ENCODE data around the gene PALM2AKAP2.

The PALM2AKAP2 gene

GRCh38 chr9:109779711-109780452, at the start of gene PALM2AKAP2:
Gene PALM2AKAP2 (plus strand): TSS chr9:109780198. CDS start chr9:109780489, 291 bp downstream.
- peak within 1 kb of the TSS; percentile 85 for H3K4me3 ChIP-seq (ENCODE audit: low read depth, low read length)
- in situ Hi-C loops (cut with HindIII; ENCODE audit: low sequenced_read_pairs) = no loop called here
- peak; percentile 28 for TF ChIP-seq CTCF (IDR thresholded peaks at IDR 0.05; ENCODE audit: low read depth, low read length, missing control alignments)

GRCh38 chr9:109730228-109730627, 49.8 kb upstream of the PALM2AKAP2 start:
- in situ Hi-C loops (cut with HindIII; ENCODE audit: low sequenced_read_pairs) = no loop called here
- TF ChIP-seq CTCF (IDR thresholded peaks at IDR 0.05; ENCODE audit: low read depth, low read length, missing control alignments) = no peak
- no peak overlapping the region for H3K4me3 ChIP-seq (ENCODE audit: low read depth, low read length)
- peak; percentile 31 for DNase-seq (ENCODE audit: low read depth)

More at GRCh38 chr9:109779711-109780452, at the start of gene PALM2AKAP2:
- DNase-seq (ENCODE audit: low read depth) = no peak

GRCh38 chr9:109733690-109734089, 46.3 kb upstream of the PALM2AKAP2 start:
- TF ChIP-seq CTCF (IDR thresholded peaks at IDR 0.05; ENCODE audit: low read depth, low read length, missing control alignments) = no peak
- H3K4me3 ChIP-seq (ENCODE audit: low read depth, low read length) = no peak overlapping the region
- DNase-seq (ENCODE audit: low read depth) = peak; percentile 27
- in situ Hi-C loops (cut with HindIII; ENCODE audit: low sequenced_read_pairs) = no loop called here

GRCh38 chr9:109734814-109735213, 45.2 kb upstream of the PALM2AKAP2 start:
- TF ChIP-seq CTCF (IDR thresholded peaks at IDR 0.05; ENCODE audit: low read depth, low read length, missing control alignments) = no peak
- in situ Hi-C loops (cut with HindIII; ENCODE audit: low sequenced_read_pairs) = no loop called here
- no peak for DNase-seq (ENCODE audit: low read depth)
- H3K4me3 ChIP-seq (ENCODE audit: low read depth, low read length) = no peak overlapping the region

- TF ChIP-seq CTCF (IDR thresholded peaks at IDR 0.05; ENCODE audit: low read depth, low read length, missing control alignments) = no peak
- H3K4me3 ChIP-seq (ENCODE audit: low read depth, low read length) = no peak overlapping the region
- in situ Hi-C loops (cut with HindIII; ENCODE audit: low sequenced_read_pairs) = no loop called here
- no peak for DNase-seq (ENCODE audit: low read depth)
Observed at GRCh38 chr9:109735801-109736200, 44.2 kb upstream of the PALM2AKAP2 start.

GRCh38 chr9:109737295-109737694, 42.7 kb upstream of the PALM2AKAP2 start:
- no peak for TF ChIP-seq CTCF (IDR thresholded peaks at IDR 0.05; ENCODE audit: low read depth, low read length, missing control alignments)
- in situ Hi-C loops (cut with HindIII; ENCODE audit: low sequenced_read_pairs) = no loop called here
- no peak overlapping the region for H3K4me3 ChIP-seq (ENCODE audit: low read depth, low read length)
- DNase-seq (ENCODE audit: low read depth) = no peak
